ENCODE results near the gene TNS3. TPM values are rescaled to one million over a fixed set of nuclear protein-coding genes. Genes with fewer than 3 reads are reported as not detected.

The TNS3 gene
- total RNA-seq, 2 experiments from 2014 or later = 0.12 to 0.19 TPM

GRCh38 chr7:47479821-47480575 lies 101.9 kb downstream of the TNS3 start:
- Mint-ChIP-seq H3K4me1 (ENCODE audit: low read depth) (peaks cover 7% of the 10 kb centered on the region), H3K27me3 (ENCODE audit: low read depth) (peaks cover 3% of the 10 kb centered on the region), H3K9me3 (no peaks in the 10 kb centered on the region), H3K27ac (no peak overlapping the region), H3K4me3 (no peak overlapping the region), H3K36me3 (ENCODE audit: low read depth) (no peaks in the 10 kb centered on the region)
- DNase-seq = no peak
- intact Hi-C loops (cut with micrococcal nuclease) = no loop called here
- CTCF ChIA-PET = interaction anchor here (0.6 kb wide), 1 partner anchor 145 kb away, joined by 3 read pairs; no protein-coding TSS in a partner anchor

GRCh38 chr7:47478926-47479711 lies 102.8 kb downstream of the TNS3 start:
- Mint-ChIP-seq H3K36me3 (ENCODE audit: low read depth) (no peaks in the 10 kb centered on the region), H3K9me3 (no peaks in the 10 kb centered on the region), H3K4me3 (no peak overlapping the region), H3K27me3 (ENCODE audit: low read depth) (peaks cover 3% of the 10 kb centered on the region), H3K4me1 (ENCODE audit: low read depth) (peaks cover 7% of the 10 kb centered on the region), H3K27ac (no peak overlapping the region)
- CTCF ChIA-PET = interaction anchor here (0.6 kb wide), 1 partner anchor 146 kb away, joined by 3 read pairs; no protein-coding TSS in a partner anchor
- DNase-seq = no peak
- intact Hi-C loops (cut with micrococcal nuclease) = no loop called here

- intact Hi-C loops (cut with micrococcal nuclease) = no loop called here
- Mint-ChIP-seq H3K27me3 (ENCODE audit: low read depth) (peaks cover 3% of the 10 kb centered on the region), H3K9me3 (no peaks in the 10 kb centered on the region), H3K4me1 (ENCODE audit: low read depth) (peaks cover 7% of the 10 kb centered on the region), H3K27ac (no peak overlapping the region), H3K36me3 (ENCODE audit: low read depth) (no peaks in the 10 kb centered on the region), H3K4me3 (no peak overlapping the region)
- no peak for DNase-seq
- CTCF ChIA-PET = no interaction called here
Measured at GRCh38 chr7:47478017-47478344, 103.9 kb downstream of the TNS3 start.

GRCh38 chr7:47477191-47478016 lies 104.5 kb downstream of the TNS3 start:
- DNase-seq = no peak
- Mint-ChIP-seq H3K4me3 (no peak overlapping the region), H3K27me3 (ENCODE audit: low read depth) (peaks cover 3% of the 10 kb centered on the region), H3K36me3 (ENCODE audit: low read depth) (no peaks in the 10 kb centered on the region), H3K9me3 (no peaks in the 10 kb centered on the region), H3K4me1 (ENCODE audit: low read depth) (peaks cover 7% of the 10 kb centered on the region), H3K27ac (no peak overlapping the region)
- CTCF ChIA-PET = no interaction called here
- intact Hi-C loops (cut with micrococcal nuclease) = no loop called here

- H3K4me3 Mint-ChIP-seq = no peak overlapping the region
- H3K9me3 Mint-ChIP-seq = no peaks in the 10 kb centered on the region
- H3K27me3 Mint-ChIP-seq (ENCODE audit: low read depth) = peaks cover 3% of the 10 kb centered on the region
- CTCF ChIA-PET = no interaction called here
- intact Hi-C loops (cut with micrococcal nuclease) = no loop called here
- DNase-seq = no peak
- H3K36me3 Mint-ChIP-seq (ENCODE audit: low read depth) = no peaks in the 10 kb centered on the region
- H3K4me1 Mint-ChIP-seq (ENCODE audit: low read depth) = peaks cover under 1% of the 10 kb centered on the region
- no peak overlapping the region for H3K27ac Mint-ChIP-seq
Measured at GRCh38 chr7:47475880-47476227, 106.1 kb downstream of the TNS3 start.

GRCh38 chr7:47474937-47475879 lies 106.7 kb downstream of the TNS3 start:
- Mint-ChIP-seq H3K4me1 (ENCODE audit: low read depth) (no peaks in the 10 kb centered on the region), H3K9me3 (no peaks in the 10 kb centered on the region), H3K27ac (no peak overlapping the region), H3K27me3 (ENCODE audit: low read depth) (peaks cover 3% of the 10 kb centered on the region), H3K4me3 (no peak overlapping the region), H3K36me3 (ENCODE audit: low read depth) (no peaks in the 10 kb centered on the region)
- CTCF ChIA-PET = no interaction called here
- DNase-seq = peak; percentile 9
- intact Hi-C loops (cut with micrococcal nuclease) = no loop called here

GRCh38 chr7:47474211-47474936 lies 107.5 kb downstream of the TNS3 start:
- DNase-seq = no peak
- no peaks in the 10 kb centered on the region for H3K9me3 Mint-ChIP-seq
- no peak overlapping the region for H3K4me3 Mint-ChIP-seq
- CTCF ChIA-PET = no interaction called here
- H3K36me3 Mint-ChIP-seq (ENCODE audit: low read depth) = no peaks in the 10 kb centered on the region
- no peak overlapping the region for H3K27ac Mint-ChIP-seq
- peaks cover 3% of the 10 kb centered on the region for H3K27me3 Mint-ChIP-seq (ENCODE audit: low read depth)
- no peaks in the 10 kb centered on the region for H3K4me1 Mint-ChIP-seq (ENCODE audit: low read depth)
- intact Hi-C loops (cut with micrococcal nuclease) = no loop called here

- Mint-ChIP-seq H3K4me1 (ENCODE audit: low read depth) (no peaks in the 10 kb centered on the region), H3K36me3 (ENCODE audit: low read depth) (no peaks in the 10 kb centered on the region), H3K4me3 (no peak overlapping the region), H3K27me3 (ENCODE audit: low read depth) (peaks cover 3% of the 10 kb centered on the region), H3K27ac (no peak overlapping the region), H3K9me3 (no peaks in the 10 kb centered on the region)
- intact Hi-C loops (cut with micrococcal nuclease) = no loop called here
- no peak for DNase-seq
- CTCF ChIA-PET = no interaction called here
Measured at GRCh38 chr7:47473499-47474210, 108.3 kb downstream of the TNS3 start.

- Mint-ChIP-seq H3K9me3 (no peaks in the 10 kb centered on the region), H3K36me3 (ENCODE audit: low read depth) (no peaks in the 10 kb centered on the region), H3K27ac (no peak overlapping the region), H3K4me3 (no peak overlapping the region), H3K27me3 (ENCODE audit: low read depth) (peaks cover 3% of the 10 kb centered on the region), H3K4me1 (ENCODE audit: low read depth) (no peaks in the 10 kb centered on the region)
- intact Hi-C loops (cut with micrococcal nuclease) = no loop called here
- CTCF ChIA-PET = no interaction called here
- DNase-seq = no peak
Measured at GRCh38 chr7:47472444-47473157, 109.3 kb downstream of the TNS3 start.

- H3K36me3 Mint-ChIP-seq (ENCODE audit: low read depth) = no peaks in the 10 kb centered on the region
- CTCF ChIA-PET = no interaction called here
- H3K4me3 Mint-ChIP-seq = no peak overlapping the region
- no peak overlapping the region for H3K27ac Mint-ChIP-seq
- H3K4me1 Mint-ChIP-seq (ENCODE audit: low read depth) = no peaks in the 10 kb centered on the region
- intact Hi-C loops (cut with micrococcal nuclease) = no loop called here
- no peaks in the 10 kb centered on the region for H3K9me3 Mint-ChIP-seq
- peaks cover 3% of the 10 kb centered on the region for H3K27me3 Mint-ChIP-seq (ENCODE audit: low read depth)
- DNase-seq = no peak
Measured at GRCh38 chr7:47471831-47472230, 110.1 kb downstream of the TNS3 start.

- Mint-ChIP-seq H3K27ac (no peak overlapping the region), H3K9me3 (no peaks in the 10 kb centered on the region), H3K4me3 (no peak overlapping the region), H3K27me3 (ENCODE audit: low read depth) (no peaks in the 10 kb centered on the region), H3K4me1 (ENCODE audit: low read depth) (no peaks in the 10 kb centered on the region), H3K36me3 (ENCODE audit: low read depth) (no peaks in the 10 kb centered on the region)
- intact Hi-C loops (cut with micrococcal nuclease) = no loop called here
- CTCF ChIA-PET = no interaction called here
- DNase-seq = no peak
Measured at GRCh38 chr7:47471358-47471703, 110.6 kb downstream of the TNS3 start.
